Measurements from ENCODE around the gene CYP1A1. TPM values are rescaled to one million over a fixed set of nuclear protein-coding genes. Genes with fewer than 3 reads are reported as not detected.
A peak's percentile ranks its signal among the peaks of the same experiment; 100 is the strongest.

CYP1A1 gene
- total RNA-seq, 3 donors from 2014 or later (not counting 1 experiment from before 2014, with no cell fraction given): 0.33 TPM; not detected in 2

DNA sequence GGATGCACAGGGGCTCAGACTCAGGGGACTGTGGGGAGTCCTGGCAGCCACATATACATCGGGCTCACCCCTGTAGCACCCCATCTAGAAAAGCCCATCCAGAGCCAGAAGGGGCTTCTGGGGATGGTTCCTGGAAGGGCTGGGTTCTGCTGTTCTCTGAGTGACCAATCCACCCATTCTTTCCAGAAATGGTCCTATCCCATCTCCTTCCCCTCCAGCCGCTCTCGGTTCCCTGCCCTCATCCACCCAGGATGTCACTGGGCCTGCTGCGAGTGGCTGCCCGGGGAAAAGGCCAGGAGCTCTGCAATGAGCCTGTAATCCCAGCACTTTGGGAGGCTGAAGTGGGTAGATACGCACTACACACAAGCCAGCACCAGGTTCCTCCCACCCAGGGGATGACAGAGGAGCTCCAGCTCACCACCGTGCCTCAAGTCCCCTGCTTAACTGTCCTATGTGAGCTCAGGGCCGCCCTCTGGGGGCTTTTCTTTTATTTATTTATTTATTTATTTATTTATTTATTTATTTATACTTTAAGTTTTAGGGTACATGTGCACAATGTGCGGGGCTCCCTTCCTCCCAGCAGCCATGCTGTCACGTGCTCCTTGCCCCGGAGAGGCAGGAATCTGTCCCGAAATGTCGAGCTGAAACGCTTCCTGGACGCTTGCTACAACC, 42.9 kb upstream of the CYP1A1 start:
- Histone ChIP-seq H3K4me3 (ENCODE audit: low read length) (no peak overlapping the region), H3K4me1 (ENCODE audit: control insufficient read depth, insufficient read depth, low read length) (peaks cover 19% of the 10 kb centered on the region), H3K9me3 (ENCODE audit: control insufficient read depth, insufficient read depth, low read length) (no peaks in the 10 kb centered on the region), H3K27me3 (ENCODE audit: control insufficient read depth, insufficient read depth, low read length) (no peaks in the 10 kb centered on the region), H3K27ac (ENCODE audit: low read length) (no peak overlapping the region), H3K36me3 (ENCODE audit: control insufficient read depth, insufficient read depth, low read length) (no peaks in the 10 kb centered on the region)
- H3K4me3 Mint-ChIP-seq: no peak overlapping the region
- peaks cover 7 to 11% of the 10 kb centered on the region in 2 donors for H3K27me3 Mint-ChIP-seq (ENCODE audit: low read depth in 2 of 2)
- DNase-seq (no peak), ATAC-seq (no peak)
- H3K36me3 Mint-ChIP-seq: no peaks in the 10 kb centered on the region
- no peaks in the 10 kb centered on the region for H3K9me3 Mint-ChIP-seq
- H3K27ac Mint-ChIP-seq: peak overlapping the region in 1 of 2 donors; percentile 35
- H3K4me1 Mint-ChIP-seq: peaks cover 6 to 11% of the 10 kb centered on the region in 2 donors
- intact Hi-C loops (cut with micrococcal nuclease): loop anchor here (2.0 kb wide), 1 partner anchor 393 kb away; no protein-coding TSS in a partner anchor
- TF ChIP-seq, protein P1, sequence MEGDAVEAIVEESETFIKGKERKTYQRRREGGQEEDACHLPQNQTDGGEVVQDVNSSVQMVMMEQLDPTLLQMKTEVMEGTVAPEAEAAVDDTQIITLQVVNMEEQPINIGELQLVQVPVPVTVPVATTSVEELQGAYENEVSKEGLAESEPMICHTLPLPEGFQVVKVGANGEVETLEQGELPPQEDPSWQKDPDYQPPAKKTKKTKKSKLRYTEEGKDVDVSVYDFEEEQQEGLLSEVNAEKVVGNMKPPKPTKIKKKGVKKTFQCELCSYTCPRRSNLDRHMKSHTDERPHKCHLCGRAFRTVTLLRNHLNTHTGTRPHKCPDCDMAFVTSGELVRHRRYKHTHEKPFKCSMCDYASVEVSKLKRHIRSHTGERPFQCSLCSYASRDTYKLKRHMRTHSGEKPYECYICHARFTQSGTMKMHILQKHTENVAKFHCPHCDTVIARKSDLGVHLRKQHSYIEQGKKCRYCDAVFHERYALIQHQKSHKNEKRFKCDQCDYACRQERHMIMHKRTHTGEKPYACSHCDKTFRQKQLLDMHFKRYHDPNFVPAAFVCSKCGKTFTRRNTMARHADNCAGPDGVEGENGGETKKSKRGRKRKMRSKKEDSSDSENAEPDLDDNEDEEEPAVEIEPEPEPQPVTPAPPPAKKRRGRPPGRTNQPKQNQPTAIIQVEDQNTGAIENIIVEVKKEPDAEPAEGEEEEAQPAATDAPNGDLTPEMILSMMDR (IDR thresholded peaks at IDR 0.05): no peak
- WGBS (ENCODE audit: insufficient coverage): 50% methylated on average over 13 of the region's 15 CpGs

DNA sequence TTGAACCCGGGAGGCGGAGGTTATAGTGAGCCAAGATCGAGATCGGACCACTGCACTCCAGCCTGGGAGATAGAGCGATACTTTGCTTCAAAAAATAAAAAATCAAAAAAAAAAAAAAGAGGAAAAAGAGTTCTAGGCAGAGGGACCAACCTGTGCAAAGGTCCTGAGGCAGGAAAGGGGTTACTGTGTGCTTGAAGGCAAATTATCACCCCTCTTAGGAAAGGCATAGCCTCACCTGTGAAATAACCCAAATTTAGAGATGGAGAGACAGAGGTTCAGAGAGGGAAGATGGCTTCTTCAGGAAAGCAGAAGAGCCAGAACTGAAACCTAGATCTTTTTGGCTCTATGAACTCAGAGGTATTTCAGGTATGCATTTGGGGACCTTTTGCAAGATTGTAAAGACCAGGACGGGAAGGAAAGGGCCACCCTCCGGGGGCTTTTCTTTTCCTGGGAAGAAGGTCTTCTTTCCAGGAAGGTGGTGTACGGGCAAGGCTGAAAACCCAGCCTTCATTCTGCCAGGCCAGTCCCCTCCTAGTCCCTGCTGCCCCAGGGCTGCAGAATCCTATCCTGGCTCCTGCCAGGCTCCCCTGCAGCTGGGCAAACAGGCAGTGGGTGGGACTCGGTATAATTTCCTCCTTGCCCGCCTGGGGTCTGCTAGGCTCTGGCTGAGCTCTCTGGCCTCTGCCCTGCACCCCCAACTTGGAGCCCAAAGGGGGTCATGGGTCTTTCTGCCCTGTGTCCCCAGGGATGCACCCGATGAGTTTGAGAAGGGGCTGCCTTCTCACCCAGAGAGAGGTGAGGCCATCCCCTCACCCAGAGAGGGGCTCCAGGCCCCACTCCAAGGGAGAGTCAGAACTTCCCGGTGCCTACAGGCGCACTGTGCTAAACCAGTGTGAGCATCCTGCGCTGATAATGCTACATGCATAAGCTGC, 42.1 kb upstream of the CYP1A1 start:
- H3K4me3 ChIP-seq (ENCODE audit: low read length): no peak overlapping the region
- Mint-ChIP-seq H3K27me3 (ENCODE audit: low read depth in 2 of 2) (peaks cover 7 to 14% of the 10 kb centered on the region in 2 donors), H3K4me1 (peaks cover 6 to 11% of the 10 kb centered on the region in 2 donors), H3K27ac (no peak overlapping the region), H3K36me3 (no peaks in the 10 kb centered on the region), H3K9me3 (no peaks in the 10 kb centered on the region), H3K4me3 (no peak overlapping the region)
- H3K9me3 ChIP-seq (ENCODE audit: control insufficient read depth, insufficient read depth, low read length): no peaks in the 10 kb centered on the region
- intact Hi-C loops (cut with micrococcal nuclease): loop anchor here (2.0 kb wide), 1 partner anchor 393 kb away; no protein-coding TSS in a partner anchor
- H3K4me1 ChIP-seq (ENCODE audit: control insufficient read depth, insufficient read depth, low read length): peaks cover 19% of the 10 kb centered on the region
- 90% methylated on average over 14 of the region's 14 CpGs for WGBS (ENCODE audit: insufficient coverage)
- H3K27ac ChIP-seq (ENCODE audit: low read length): no peak overlapping the region
- no peaks in the 10 kb centered on the region for H3K27me3 ChIP-seq (ENCODE audit: control insufficient read depth, insufficient read depth, low read length)
- ATAC-seq: no peak
- H3K36me3 ChIP-seq (ENCODE audit: control insufficient read depth, insufficient read depth, low read length): no peaks in the 10 kb centered on the region
- no peak for DNase-seq
- TF ChIP-seq, protein P1 (IDR thresholded peaks at IDR 0.05): no peak

DNA sequence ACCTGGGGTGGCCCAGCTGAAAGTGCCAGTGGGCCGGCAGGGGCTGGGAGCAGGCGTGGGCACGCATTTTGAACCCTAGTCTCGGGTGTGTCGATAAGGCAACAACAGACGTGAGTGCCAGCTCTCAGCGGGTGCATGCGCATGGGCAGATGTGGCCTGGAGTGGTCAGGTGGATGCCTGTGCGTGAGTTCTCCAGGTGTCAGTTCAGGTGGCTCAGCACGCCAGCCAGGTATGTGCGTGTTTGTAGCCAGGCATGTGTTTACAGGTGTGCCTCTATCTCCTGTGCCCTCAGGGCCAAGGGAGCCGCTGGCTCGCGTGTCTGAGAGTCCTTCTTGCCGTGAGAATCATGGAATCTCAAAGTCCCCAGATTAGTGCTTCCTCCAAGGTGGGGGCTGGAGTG, 38.1 kb upstream of the CYP1A1 start:
- H3K4me1 ChIP-seq (ENCODE audit: control insufficient read depth, insufficient read depth, low read length): no peaks in the 10 kb centered on the region
- TF ChIP-seq, protein P1 (IDR thresholded peaks at IDR 0.05): no peak
- 90% methylated on average over 15 of the region's 15 CpGs for WGBS (ENCODE audit: insufficient coverage)
- no peaks in the 10 kb centered on the region for H3K36me3 ChIP-seq (ENCODE audit: control insufficient read depth, insufficient read depth, low read length)
- no peaks in the 10 kb centered on the region for H3K4me1 Mint-ChIP-seq
- H3K36me3 Mint-ChIP-seq: no peaks in the 10 kb centered on the region
- intact Hi-C loops (cut with micrococcal nuclease): no loop called here
- peaks cover 0 to 7% of the 10 kb centered on the region in 2 donors for H3K27me3 Mint-ChIP-seq (ENCODE audit: low read depth in 2 of 2)
- no peak for DNase-seq
- no peak for ATAC-seq
- no peak overlapping the region for H3K4me3 ChIP-seq (ENCODE audit: low read length)
- no peaks in the 10 kb centered on the region for H3K9me3 Mint-ChIP-seq
- H3K27ac Mint-ChIP-seq: no peak overlapping the region
- H3K27ac ChIP-seq (ENCODE audit: low read length): no peak overlapping the region
- H3K9me3 ChIP-seq (ENCODE audit: control insufficient read depth, insufficient read depth, low read length): no peaks in the 10 kb centered on the region
- no peaks in the 10 kb centered on the region for H3K27me3 ChIP-seq (ENCODE audit: control insufficient read depth, insufficient read depth, low read length)
- H3K4me3 Mint-ChIP-seq: no peak overlapping the region

Data from natural killer cell (primary cell).